OCI-LY7 (cell line): ENCODE results near the gene FHIT. TPM values are rescaled to one million over a fixed set of nuclear protein-coding genes. Genes with fewer than 3 reads are reported as not detected.

Experiments used
- BruUV-seq: library from RNA; stranded (reverse); fragments of 400-500 nt; replicated peaks from 2 replicates; lab custom pipeline; 2021; lab: Mats Ljungman, UMichigan
- CTCF ChIA-PET: fragments of 300-600 bp; sonication (Branson Sonifier 250); formaldehyde crosslinking; loops from one replicate; lab custom pipeline; 2022; ENCODE audit warnings: antibody characterized with exemption; ENCODE audit not compliant: unreplicated experiment; lab: Charles Lee
- POLR2A ChIA-PET: fragments of 300-600 bp; sonication (Branson Sonifier 250); formaldehyde crosslinking; loops from one replicate; lab custom pipeline; 2022; ENCODE audit warnings: antibody characterized with exemption; lab: Charles Lee
- DNase-seq: peaks from one replicate; pipeline ENCODE4 v3.0.0-alpha.2; 2015; ENCODE audit warnings: low spot score
- H2AFZ ChIP-seq: fragments of 200-600 bp; sonication (generic), shearing (Covaris generic); 2 replicates; pipeline ENCODE4 v1.6.1; 2014; ENCODE audit warnings: mild to moderate bottlenecking, antibody characterized with exemption, low read length, moderate library complexity
- H3K27ac ChIP-seq: fragments of 200-600 bp; sonication (generic); 2 replicates; pipeline ENCODE4 v1.5.1; 2014; ENCODE audit warnings: mixed run types, low read depth, mild to moderate bottlenecking, moderate library complexity, low read length, inconsistent platforms; ENCODE audit not compliant: poor library complexity, severe bottlenecking
- H3K36me3 ChIP-seq: fragments of 200-600 bp; sonication (generic); 2 replicates; pipeline ENCODE4 v1.6.1; 2014; ENCODE audit warnings: mild to moderate bottlenecking, antibody characterized with exemption, low read length, moderate library complexity, mixed read lengths; ENCODE audit not compliant: insufficient read depth
- H3K4me1 ChIP-seq: fragments of 200-600 bp; sonication (generic); 2 replicates; pipeline ENCODE4 v1.5.1; 2014; ENCODE audit warnings: mild to moderate bottlenecking, low read length; ENCODE audit not compliant: insufficient read depth, poor library complexity, severe bottlenecking
- H3K4me2 ChIP-seq: fragments of 200-600 bp; sonication (generic); 2 replicates; pipeline ENCODE4 v1.6.1; 2014; ENCODE audit warnings: mild to moderate bottlenecking, low read length
- H3K4me3 ChIP-seq: fragments of 200-600 bp; sonication (generic); 2 replicates; pipeline ENCODE4 v1.5.1; 2014; ENCODE audit warnings: mild to moderate bottlenecking, low read depth, low read length; ENCODE audit not compliant: poor library complexity, severe bottlenecking
- H3K79me2 ChIP-seq: fragments of 200-600 bp; sonication (generic); 2 replicates; pipeline ENCODE4 v1.6.1; 2016; ENCODE audit warnings: low read depth, mild to moderate bottlenecking, low read length, moderate library complexity, mixed read lengths; ENCODE audit not compliant: insufficient read depth
- H3K9me2 ChIP-seq: fragments of 200-600 bp; sonication (generic); 2 replicates; pipeline ENCODE4 v1.6.1; 2016; ENCODE audit warnings: mild to moderate bottlenecking, low read length, mixed read lengths; ENCODE audit not compliant: insufficient read depth
- H3K9me3 ChIP-seq: fragments of 200-600 bp; sonication (generic); 2 replicates; pipeline ENCODE4 v1.6.1; 2014; ENCODE audit warnings: mild to moderate bottlenecking, mixed run types, low read length, mixed read lengths
- H4K20me1 ChIP-seq: fragments of 200-600 bp; sonication (generic); 2 replicates; pipeline ENCODE4 v1.6.1; 2014; ENCODE audit warnings: mild to moderate bottlenecking, antibody characterized with exemption, low read length, moderate library complexity, mixed read lengths; ENCODE audit not compliant: insufficient read depth
- CTCF ChIP-seq: fragments of 200-600 bp; sonication (generic); conservative IDR thresholded peaks from 2 replicates; pipeline ENCODE4 v1.5.1; 2014; ENCODE audit warnings: mild to moderate bottlenecking, antibody characterized with exemption, low read length, moderate library complexity, mixed read lengths
- EZH2phosphoT487 ChIP-seq: fragments of 200-600 bp; sonication (generic); IDR thresholded peaks from 2 replicates; pipeline ENCODE4 v1.6.1; 2018; ENCODE audit warnings: low read depth, borderline replicate concordance, mild to moderate bottlenecking, mixed run types, antibody characterized with exemption, low read length, moderate library complexity, mixed read lengths
- intact Hi-C: fragments of 100-400 bp; cut with micrococcal nuclease; formaldehyde crosslinking; loops from one replicate; pipeline ENCODE4 v1.10.0; 2022; ENCODE audit not compliant: unreplicated experiment
- total RNA-seq, 2 experiments: library from RNA; depleted of rRNA in 1 of 2; stranded (reverse); fragments of >200 nt in 1 of 2; shearing (Covaris generic) in 1 of 2; gene quantifications; 2 replicates each; pipeline ENCODE4 v1.2.3, GENCODE V29; 2014 to 2022

FHIT gene
- total RNA-seq, 2 experiments from 2014 or later, result 5.0 to 10.9 TPM

- POLR2A ChIA-PET, result interaction anchor here (1.1 to 1.7 kb wide), 2 partner anchors 11 to 18 kb away, joined by 3 read pairs; no protein-coding TSS in a partner anchor
- no peak overlapping the region for H2AFZ ChIP-seq
- CTCF ChIA-PET, result no interaction called here
Observed at GRCh38 chr3:59733041-59733809, 1518.0 kb downstream of the FHIT start.

GRCh38 chr3:59731943-59732342, 1519.3 kb downstream of the FHIT start:
- DNase-seq, result no peak
- Histone ChIP-seq H4K20me1 (no peaks in the 10 kb centered on the region), H3K4me3 (no peak overlapping the region), H2AFZ (no peak overlapping the region), H3K27ac (no peak overlapping the region), H3K4me1 (no peaks in the 10 kb centered on the region), H3K9me2 (no peaks in the 10 kb centered on the region), H3K9me3 (no peaks in the 10 kb centered on the region), H3K4me2 (no peak overlapping the region), H3K79me2 (no peaks in the 10 kb centered on the region), H3K36me3 (no peaks in the 10 kb centered on the region)
- TF ChIP-seq EZH2phosphoT487 (no peak), CTCF (no peak)
- POLR2A ChIA-PET, result no interaction called here
- intact Hi-C loops, result no loop called here
- CTCF ChIA-PET, result no interaction called here
- no TSS peak for BruUV-seq

More at GRCh38 chr3:59733041-59733809, 1518.0 kb downstream of the FHIT start:
- Histone ChIP-seq H3K79me2 (no peaks in the 10 kb centered on the region), H3K4me1 (no peaks in the 10 kb centered on the region), H3K36me3 (no peaks in the 10 kb centered on the region), H3K27ac (no peak overlapping the region), H4K20me1 (no peaks in the 10 kb centered on the region), H3K4me2 (no peak overlapping the region), H3K9me2 (no peaks in the 10 kb centered on the region), H3K4me3 (no peak overlapping the region), H3K9me3 (no peaks in the 10 kb centered on the region)
- intact Hi-C loops, result no loop called here
- DNase-seq, result no peak
- no TSS peak for BruUV-seq
- TF ChIP-seq CTCF (no peak), EZH2phosphoT487 (no peak)

- Histone ChIP-seq H3K9me3 (no peaks in the 10 kb centered on the region), H3K4me3 (no peak overlapping the region), H2AFZ (no peak overlapping the region), H3K27ac (no peak overlapping the region), H3K4me1 (no peaks in the 10 kb centered on the region), H3K4me2 (no peak overlapping the region), H3K9me2 (no peaks in the 10 kb centered on the region), H3K36me3 (no peaks in the 10 kb centered on the region), H4K20me1 (no peaks in the 10 kb centered on the region), H3K79me2 (no peaks in the 10 kb centered on the region)
- CTCF ChIA-PET, result no interaction called here
- TF ChIP-seq CTCF, result no peak
- no peak for TF ChIP-seq EZH2phosphoT487
- no TSS peak for BruUV-seq
- intact Hi-C loops, result no loop called here
- DNase-seq, result no peak
- POLR2A ChIA-PET, result no interaction called here
Observed at GRCh38 chr3:59730591-59730990, 1520.7 kb downstream of the FHIT start.
